ENCODE measurements around the gene CCNL2. TPM values are rescaled to one million over a fixed set of nuclear protein-coding genes. Genes with fewer than 3 reads are reported as not detected.

The CCNL2 gene
- total and polyA plus RNA-seq, 2 of the 13 experiments (the other 11 are each of a cell fraction or from before 2014, with no cell fraction given), result 105 to 340 TPM

DNA sequence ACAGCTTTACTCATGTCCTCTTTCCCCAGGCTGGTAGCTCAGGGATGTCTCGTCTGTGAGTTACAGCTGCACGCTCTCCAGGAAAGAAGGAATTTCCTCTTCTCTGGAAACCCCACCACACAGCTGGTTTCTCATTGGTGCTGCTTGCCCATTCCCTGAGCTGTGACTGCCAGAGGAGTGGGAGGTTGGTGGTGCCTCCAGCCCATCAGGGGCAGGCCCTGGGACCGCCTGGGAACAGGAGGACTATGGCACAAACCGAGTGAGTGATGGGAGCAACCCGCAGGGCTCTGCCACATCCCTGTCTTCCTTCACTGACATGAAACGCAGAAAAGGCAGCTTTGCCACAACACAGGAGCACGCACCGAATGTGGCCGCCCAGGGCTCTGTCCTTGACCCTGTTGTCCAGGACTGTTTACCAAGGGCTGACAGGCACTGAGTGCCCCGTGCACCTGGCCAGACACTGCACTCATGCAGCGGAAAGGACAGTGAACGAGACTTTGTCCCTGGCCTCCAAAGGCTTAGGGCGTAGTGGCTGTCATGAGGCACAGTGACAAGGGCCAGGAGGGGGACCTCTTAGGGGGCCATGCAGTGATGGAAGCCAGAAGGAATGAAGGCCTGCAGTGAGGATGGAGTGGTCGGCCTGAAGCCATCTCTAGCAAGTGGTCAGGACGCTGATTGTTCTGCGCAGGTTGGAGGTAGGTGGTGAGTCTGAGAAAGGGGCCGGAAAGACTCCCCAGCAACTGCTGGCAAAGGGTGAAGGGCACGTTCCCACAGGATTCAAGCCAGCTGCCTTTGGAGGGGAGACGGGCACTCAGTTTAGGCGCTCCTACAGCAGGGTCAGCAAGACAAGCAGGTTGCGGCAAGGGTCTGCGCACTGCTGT, 1.7 kb upstream of the CCNL2 start (continued):
- TF ChIP-seq, protein P1, sequence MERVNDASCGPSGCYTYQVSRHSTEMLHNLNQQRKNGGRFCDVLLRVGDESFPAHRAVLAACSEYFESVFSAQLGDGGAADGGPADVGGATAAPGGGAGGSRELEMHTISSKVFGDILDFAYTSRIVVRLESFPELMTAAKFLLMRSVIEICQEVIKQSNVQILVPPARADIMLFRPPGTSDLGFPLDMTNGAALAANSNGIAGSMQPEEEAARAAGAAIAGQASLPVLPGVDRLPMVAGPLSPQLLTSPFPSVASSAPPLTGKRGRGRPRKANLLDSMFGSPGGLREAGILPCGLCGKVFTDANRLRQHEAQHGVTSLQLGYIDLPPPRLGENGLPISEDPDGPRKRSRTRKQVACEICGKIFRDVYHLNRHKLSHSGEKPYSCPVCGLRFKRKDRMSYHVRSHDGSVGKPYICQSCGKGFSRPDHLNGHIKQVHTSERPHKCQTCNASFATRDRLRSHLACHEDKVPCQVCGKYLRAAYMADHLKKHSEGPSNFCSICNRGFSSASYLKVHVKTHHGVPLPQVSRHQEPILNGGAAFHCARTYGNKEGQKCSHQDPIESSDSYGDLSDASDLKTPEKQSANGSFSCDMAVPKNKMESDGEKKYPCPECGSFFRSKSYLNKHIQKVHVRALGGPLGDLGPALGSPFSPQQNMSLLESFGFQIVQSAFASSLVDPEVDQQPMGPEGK (CRISPR knock-in tag; IDR thresholded peaks at IDR 0.05), result peak; percentile 94
- TF ChIP-seq KDM5B (CRISPR knock-in tag; IDR thresholded peaks at IDR 0.05; ENCODE audit: borderline replicate concordance) (peak; percentile 83; the same call in 1 of the 2 replicates), ZNF615 (CRISPR knock-in tag; IDR thresholded peaks at IDR 0.05; ENCODE audit: borderline replicate concordance) (no peak), ZNF563 (CRISPR knock-in tag; IDR thresholded peaks at IDR 0.05) (no peak; the same call in 1 of the 2 replicates), ZNF773 (CRISPR knock-in tag; IDR thresholded peaks at IDR 0.05; ENCODE audit: borderline replicate concordance) (0 out of 2 replicates have a peak, but pooled peaks have one; percentile 35), MAFG (CRISPR knock-in tag; IDR thresholded peaks at IDR 0.05) (no peak), ZNF883 (CRISPR knock-in tag; IDR thresholded peaks at IDR 0.05; ENCODE audit: not compliant biosample characterization) (no peak), ZNF558 (CRISPR knock-in tag; IDR thresholded peaks at IDR 0.05; ENCODE audit: borderline replicate concordance) (peak; percentile 86), ZNF44 (CRISPR knock-in tag; IDR thresholded peaks at IDR 0.05) (peak; percentile 37; the same call in 1 of the 2 replicates), TEAD3 (CRISPR knock-in tag; optimal IDR thresholded peaks at IDR 0.05; ENCODE audit: borderline replicate concordance) (peak; percentile 92), KLF9 (CRISPR knock-in tag; IDR thresholded peaks at IDR 0.05; ENCODE audit: low read depth) (no peak), GLI4 (CRISPR knock-in tag; IDR thresholded peaks at IDR 0.05; ENCODE audit: borderline replicate concordance) (no peak), ZNF331 (CRISPR knock-in tag; IDR thresholded peaks at IDR 0.05) (peak; percentile 95), ZNF205 (CRISPR knock-in tag; IDR thresholded peaks at IDR 0.05) (peak; percentile 94)
- TF ChIP-seq, protein P2, sequence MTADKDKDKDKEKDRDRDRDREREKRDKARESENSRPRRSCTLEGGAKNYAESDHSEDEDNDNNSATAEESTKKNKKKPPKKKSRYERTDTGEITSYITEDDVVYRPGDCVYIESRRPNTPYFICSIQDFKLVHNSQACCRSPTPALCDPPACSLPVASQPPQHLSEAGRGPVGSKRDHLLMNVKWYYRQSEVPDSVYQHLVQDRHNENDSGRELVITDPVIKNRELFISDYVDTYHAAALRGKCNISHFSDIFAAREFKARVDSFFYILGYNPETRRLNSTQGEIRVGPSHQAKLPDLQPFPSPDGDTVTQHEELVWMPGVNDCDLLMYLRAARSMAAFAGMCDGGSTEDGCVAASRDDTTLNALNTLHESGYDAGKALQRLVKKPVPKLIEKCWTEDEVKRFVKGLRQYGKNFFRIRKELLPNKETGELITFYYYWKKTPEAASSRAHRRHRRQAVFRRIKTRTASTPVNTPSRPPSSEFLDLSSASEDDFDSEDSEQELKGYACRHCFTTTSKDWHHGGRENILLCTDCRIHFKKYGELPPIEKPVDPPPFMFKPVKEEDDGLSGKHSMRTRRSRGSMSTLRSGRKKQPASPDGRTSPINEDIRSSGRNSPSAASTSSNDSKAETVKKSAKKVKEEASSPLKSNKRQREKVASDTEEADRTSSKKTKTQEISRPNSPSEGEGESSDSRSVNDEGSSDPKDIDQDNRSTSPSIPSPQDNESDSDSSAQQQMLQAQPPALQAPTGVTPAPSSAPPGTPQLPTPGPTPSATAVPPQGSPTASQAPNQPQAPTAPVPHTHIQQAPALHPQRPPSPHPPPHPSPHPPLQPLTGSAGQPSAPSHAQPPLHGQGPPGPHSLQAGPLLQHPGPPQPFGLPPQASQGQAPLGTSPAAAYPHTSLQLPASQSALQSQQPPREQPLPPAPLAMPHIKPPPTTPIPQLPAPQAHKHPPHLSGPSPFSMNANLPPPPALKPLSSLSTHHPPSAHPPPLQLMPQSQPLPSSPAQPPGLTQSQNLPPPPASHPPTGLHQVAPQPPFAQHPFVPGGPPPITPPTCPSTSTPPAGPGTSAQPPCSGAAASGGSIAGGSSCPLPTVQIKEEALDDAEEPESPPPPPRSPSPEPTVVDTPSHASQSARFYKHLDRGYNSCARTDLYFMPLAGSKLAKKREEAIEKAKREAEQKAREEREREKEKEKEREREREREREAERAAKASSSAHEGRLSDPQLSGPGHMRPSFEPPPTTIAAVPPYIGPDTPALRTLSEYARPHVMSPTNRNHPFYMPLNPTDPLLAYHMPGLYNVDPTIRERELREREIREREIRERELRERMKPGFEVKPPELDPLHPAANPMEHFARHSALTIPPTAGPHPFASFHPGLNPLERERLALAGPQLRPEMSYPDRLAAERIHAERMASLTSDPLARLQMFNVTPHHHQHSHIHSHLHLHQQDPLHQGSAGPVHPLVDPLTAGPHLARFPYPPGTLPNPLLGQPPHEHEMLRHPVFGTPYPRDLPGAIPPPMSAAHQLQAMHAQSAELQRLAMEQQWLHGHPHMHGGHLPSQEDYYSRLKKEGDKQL (CRISPR knock-in tag; IDR thresholded peaks at IDR 0.05; ENCODE audit: low read depth), result peak; percentile 85
- TF ChIP-seq, protein P3, sequence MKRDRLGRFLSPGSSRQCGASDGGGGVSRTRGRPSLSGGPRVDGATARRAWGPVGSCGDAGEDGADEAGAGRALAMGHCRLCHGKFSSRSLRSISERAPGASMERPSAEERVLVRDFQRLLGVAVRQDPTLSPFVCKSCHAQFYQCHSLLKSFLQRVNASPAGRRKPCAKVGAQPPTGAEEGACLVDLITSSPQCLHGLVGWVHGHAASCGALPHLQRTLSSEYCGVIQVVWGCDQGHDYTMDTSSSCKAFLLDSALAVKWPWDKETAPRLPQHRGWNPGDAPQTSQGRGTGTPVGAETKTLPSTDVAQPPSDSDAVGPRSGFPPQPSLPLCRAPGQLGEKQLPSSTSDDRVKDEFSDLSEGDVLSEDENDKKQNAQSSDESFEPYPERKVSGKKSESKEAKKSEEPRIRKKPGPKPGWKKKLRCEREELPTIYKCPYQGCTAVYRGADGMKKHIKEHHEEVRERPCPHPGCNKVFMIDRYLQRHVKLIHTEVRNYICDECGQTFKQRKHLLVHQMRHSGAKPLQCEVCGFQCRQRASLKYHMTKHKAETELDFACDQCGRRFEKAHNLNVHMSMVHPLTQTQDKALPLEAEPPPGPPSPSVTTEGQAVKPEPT (CRISPR knock-in tag; IDR thresholded peaks at IDR 0.05; ENCODE audit: low read depth), result peak; percentile 24; the same call in 1 of the 2 replicates
- TF ChIP-seq, protein P4, sequence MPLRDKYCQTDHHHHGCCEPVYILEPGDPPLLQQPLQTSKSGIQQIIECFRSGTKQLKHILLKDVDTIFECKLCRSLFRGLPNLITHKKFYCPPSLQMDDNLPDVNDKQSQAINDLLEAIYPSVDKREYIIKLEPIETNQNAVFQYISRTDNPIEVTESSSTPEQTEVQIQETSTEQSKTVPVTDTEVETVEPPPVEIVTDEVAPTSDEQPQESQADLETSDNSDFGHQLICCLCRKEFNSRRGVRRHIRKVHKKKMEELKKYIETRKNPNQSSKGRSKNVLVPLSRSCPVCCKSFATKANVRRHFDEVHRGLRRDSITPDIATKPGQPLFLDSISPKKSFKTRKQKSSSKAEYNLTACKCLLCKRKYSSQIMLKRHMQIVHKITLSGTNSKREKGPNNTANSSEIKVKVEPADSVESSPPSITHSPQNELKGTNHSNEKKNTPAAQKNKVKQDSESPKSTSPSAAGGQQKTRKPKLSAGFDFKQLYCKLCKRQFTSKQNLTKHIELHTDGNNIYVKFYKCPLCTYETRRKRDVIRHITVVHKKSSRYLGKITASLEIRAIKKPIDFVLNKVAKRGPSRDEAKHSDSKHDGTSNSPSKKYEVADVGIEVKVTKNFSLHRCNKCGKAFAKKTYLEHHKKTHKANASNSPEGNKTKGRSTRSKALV (CRISPR knock-in tag; IDR thresholded peaks at IDR 0.05), result 0 out of 2 replicates have a peak, but pooled peaks have one; percentile 60
